Neutrophil (primary cell): ENCODE measurements around the gene VRTN.
"Not testable (repeated sequence)": the region's sequence is repeated elsewhere in the genome, so short reads cannot be mapped to it uniquely, and the experiment has no call there.

Experiments used
- H3K27ac ChIP-seq: fragments of 200-600 bp; sonication (generic); 2 replicates; pipeline ENCODE4 v1.5.1; 2016; ENCODE audit warnings: mild to moderate bottlenecking, moderate library complexity
- H3K27me3 ChIP-seq: fragments of 200-600 bp; sonication (generic); 2 replicates; pipeline ENCODE4 v1.6.0; 2016; ENCODE audit warnings: mild to moderate bottlenecking
- H3K36me3 ChIP-seq: fragments of 200-600 bp; sonication (generic); 2 replicates; pipeline ENCODE4 v1.5.1; 2017
- H3K4me1 ChIP-seq, 2 experiments: fragments of 200-600 bp in 1 of 2; sonication (generic) in 1 of 2; 1 replicate in 1 of 2; 2 replicates in 1 of 2; pipeline versions ENCODE4 v1.5.1 to v1.6.1; 2013 to 2016; ENCODE audit warnings: low read depth in 1 of 2, low read length in 1 of 2, mild to moderate bottlenecking in 1 of 2, moderate library complexity in 1 of 2; ENCODE audit not compliant: control insufficient read depth in 1 of 2, insufficient read depth in 1 of 2
- H3K4me3 ChIP-seq, 2 experiments: fragments of 200-600 bp in 1 of 2; sonication (generic) in 1 of 2; 1 replicate in 1 of 2; 2 replicates in 1 of 2; pipeline ENCODE4 v1.5.1; 2013 to 2016; ENCODE audit warnings: low read depth in 1 of 2, low read length in 1 of 2, mild to moderate bottlenecking in 1 of 2, moderate library complexity in 1 of 2
- H3K9me3 ChIP-seq: fragments of 200-600 bp; sonication (generic); 2 replicates; pipeline ENCODE4 v1.5.1; 2016
- TF ChIP-seq, protein P1 (sequence below): fragments of 200-600 bp; sonication (generic); IDR thresholded peaks from 2 replicates; pipeline ENCODE4 v1.5.1; 2016; ENCODE audit warnings: antibody characterized with exemption

The VRTN gene

DNA sequence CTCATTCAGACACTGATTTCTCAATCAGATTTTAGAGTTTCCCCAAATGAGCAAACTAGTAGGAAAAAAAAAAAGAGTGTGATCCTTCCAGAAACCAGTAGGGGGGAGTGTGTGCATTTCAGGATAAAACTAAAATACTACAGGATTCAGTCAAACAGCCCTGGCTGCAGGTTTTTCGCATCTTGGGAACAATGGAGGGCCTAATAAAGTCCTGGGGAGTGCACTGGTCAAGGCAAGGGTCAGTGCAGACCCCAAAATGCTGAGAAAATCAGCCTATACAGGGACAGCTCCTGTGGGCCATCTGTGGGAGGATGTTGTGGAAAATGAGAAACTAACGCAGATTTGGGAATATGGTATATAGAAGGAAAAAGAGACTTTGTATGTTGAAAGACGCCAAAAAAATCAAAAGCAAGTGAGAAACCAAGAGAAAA, 23.3 kb upstream of the VRTN start:
- H3K36me3 ChIP-seq = no peaks in the 10 kb centered on the region
- TF ChIP-seq, protein P1, sequence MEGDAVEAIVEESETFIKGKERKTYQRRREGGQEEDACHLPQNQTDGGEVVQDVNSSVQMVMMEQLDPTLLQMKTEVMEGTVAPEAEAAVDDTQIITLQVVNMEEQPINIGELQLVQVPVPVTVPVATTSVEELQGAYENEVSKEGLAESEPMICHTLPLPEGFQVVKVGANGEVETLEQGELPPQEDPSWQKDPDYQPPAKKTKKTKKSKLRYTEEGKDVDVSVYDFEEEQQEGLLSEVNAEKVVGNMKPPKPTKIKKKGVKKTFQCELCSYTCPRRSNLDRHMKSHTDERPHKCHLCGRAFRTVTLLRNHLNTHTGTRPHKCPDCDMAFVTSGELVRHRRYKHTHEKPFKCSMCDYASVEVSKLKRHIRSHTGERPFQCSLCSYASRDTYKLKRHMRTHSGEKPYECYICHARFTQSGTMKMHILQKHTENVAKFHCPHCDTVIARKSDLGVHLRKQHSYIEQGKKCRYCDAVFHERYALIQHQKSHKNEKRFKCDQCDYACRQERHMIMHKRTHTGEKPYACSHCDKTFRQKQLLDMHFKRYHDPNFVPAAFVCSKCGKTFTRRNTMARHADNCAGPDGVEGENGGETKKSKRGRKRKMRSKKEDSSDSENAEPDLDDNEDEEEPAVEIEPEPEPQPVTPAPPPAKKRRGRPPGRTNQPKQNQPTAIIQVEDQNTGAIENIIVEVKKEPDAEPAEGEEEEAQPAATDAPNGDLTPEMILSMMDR = no peak
- no peaks in the 10 kb centered on the region for H3K9me3 ChIP-seq
- no peak overlapping the region for H3K27ac ChIP-seq
- H3K4me3 ChIP-seq = no peak overlapping the region
- peaks cover 3% of the 10 kb centered on the region for H3K27me3 ChIP-seq
- no peaks in the 10 kb centered on the region for H3K4me1 ChIP-seq

DNA sequence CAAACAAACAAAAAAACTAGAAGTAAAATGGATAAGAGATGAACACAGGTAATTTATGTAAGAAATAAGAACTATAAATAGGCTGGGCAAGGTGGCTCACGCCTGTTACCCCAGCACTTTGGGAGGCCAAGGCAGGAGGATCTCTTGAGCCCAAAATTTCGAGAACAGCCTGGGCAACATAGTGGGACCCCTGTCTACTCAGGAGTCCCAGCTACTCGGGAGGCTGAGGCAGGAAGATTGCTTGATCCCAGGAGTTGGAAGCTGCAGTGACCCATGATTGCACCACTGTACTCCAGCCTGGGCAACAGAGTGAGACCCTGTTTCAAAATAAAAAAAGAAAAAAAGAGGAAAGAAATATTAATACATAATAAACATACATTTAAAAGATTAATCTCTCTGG, 22.8 kb upstream of the VRTN start:
- Histone ChIP-seq H3K36me3 (no peaks in the 10 kb centered on the region), H3K4me3 (no peak overlapping the region), H3K4me1 (no peaks in the 10 kb centered on the region), H3K27me3 (peaks cover 3% of the 10 kb centered on the region), H3K9me3 (no peaks in the 10 kb centered on the region), H3K27ac (no peak overlapping the region)
- TF ChIP-seq, protein P1 = no peak

DNA sequence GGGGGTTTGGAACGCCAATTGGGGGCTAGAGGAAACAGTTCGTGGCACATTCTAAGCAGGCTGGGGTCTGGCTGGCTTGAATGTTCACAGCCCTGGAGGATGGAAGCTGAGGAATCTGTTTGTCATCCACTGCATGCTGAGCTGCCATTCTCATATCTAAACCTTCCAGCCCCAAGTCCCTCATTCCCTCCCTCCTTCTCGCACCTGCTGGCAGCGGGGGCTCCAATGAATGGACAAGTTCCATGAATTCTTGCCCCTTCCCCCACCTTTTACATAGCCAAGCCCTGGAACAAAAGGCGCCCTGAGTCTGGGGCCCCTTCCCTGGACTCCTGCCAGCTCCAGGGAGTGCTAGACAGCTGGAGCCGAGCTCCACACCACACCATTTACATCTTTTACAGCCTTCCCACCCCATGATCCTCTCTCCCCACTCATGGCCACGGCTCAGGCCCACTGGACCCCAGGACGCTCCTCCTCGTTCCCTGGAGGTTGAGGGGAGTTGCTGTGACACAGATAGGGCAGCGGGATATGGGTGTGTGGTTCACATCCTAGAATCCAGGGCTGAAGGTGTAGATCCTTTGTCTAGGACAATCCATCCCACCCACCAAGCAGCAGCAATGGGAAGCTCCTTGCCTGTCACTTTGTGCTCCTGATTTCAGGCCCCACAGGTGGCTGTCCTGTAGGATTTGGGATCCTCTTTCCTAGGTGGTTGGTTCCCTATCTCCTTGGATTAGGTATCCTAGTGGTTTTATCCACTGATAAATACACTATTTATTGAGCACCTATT, 21.7 kb upstream of the VRTN start:
- TF ChIP-seq, protein P1 = no peak
- Histone ChIP-seq H3K4me1 (no peaks in the 10 kb centered on the region), H3K27ac (no peak overlapping the region), H3K9me3 (no peaks in the 10 kb centered on the region), H3K4me3 (no peak overlapping the region), H3K36me3 (no peaks in the 10 kb centered on the region), H3K27me3 (peaks cover 3% of the 10 kb centered on the region)

DNA sequence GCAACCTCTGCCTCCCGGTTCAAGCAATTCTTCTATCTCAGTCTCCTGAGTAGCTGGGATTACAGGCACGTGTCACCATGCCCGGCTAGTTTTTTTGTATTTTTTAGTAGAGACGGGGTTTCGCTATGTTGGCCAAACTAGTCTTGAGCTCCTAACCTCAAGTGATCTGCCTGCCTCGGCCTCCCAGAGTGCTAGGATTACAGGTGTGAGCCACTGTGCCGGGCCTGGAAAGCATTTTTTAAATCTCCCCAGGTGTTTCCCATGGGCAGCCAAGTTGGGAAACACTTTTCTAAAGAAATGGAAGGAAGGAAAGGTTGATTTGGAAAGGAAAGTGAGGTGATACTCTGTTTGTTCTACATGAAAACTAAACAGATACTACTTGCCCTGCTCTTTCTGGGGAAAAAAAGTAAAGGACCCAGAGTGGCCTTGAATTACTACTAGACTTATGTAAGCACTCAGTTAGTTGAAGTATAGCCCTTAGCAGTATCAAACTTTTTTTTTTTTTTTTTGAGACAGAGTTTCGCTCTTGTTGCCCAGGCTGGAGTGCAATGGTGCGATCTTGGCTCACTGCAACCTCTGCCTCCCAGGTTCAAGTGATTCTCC, 18.2 kb upstream of the VRTN start:
- H3K4me1 ChIP-seq, H3K9me3 ChIP-seq, H3K4me3 ChIP-seq, H3K27ac ChIP-seq, H3K27me3 ChIP-seq, H3K36me3 ChIP-seq: not testable (repeated sequence)

DNA sequence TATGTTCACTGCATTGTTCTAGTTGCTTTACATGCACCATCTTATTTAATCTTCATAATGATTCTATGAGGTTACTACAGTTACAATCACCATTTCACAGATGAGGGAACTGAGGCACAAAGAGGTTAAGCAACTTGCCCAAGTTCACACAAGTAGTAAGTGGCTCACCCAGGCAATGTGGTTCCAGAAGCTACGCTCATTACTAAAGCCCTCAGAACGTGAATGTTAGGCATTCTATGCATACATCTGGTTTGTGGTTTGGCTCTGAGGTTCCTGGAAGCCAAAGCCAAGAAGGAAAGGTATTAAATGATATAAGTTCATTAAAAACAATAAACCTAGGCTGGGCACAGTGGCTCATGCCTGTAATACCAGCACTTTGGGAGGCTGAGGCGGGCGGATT, 14.4 kb upstream of the VRTN start:
- H3K9me3 ChIP-seq = no peaks in the 10 kb centered on the region
- TF ChIP-seq, protein P1 = no peak
- no peak overlapping the region for H3K4me3 ChIP-seq
- H3K27me3 ChIP-seq = peaks cover 9% of the 10 kb centered on the region
- no peaks in the 10 kb centered on the region for H3K36me3 ChIP-seq
- H3K27ac ChIP-seq = no peak overlapping the region
- H3K4me1 ChIP-seq = no peaks in the 10 kb centered on the region

DNA sequence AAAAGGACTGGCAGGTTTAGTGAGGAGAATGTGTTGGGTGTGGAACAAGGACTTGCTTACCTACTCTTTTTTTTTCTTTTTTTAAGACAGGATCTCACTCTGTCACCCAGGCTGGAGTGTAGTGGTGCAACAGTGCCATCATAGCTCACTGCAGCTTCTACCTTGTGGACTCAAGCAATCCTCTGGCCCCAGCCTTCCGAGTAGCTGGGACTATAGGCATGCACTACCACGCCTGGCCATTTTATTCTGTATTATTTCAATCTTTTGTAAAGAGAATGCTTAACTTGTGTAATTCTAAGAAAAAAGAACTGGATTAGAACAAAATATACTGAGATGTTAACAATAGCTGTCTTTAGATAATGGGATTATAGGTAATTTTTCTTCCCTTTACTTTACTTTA, 1.9 kb upstream of the VRTN start:
- Histone ChIP-seq H3K27ac (no peak overlapping the region), H3K27me3 (peaks cover 9% of the 10 kb centered on the region), H3K4me3 (no peak overlapping the region)

More for the DNA sequence above, 1.9 kb upstream of the VRTN start:
- H3K9me3 ChIP-seq = no peaks in the 10 kb centered on the region
- H3K4me1 ChIP-seq = no peaks in the 10 kb centered on the region
- H3K36me3 ChIP-seq = no peaks in the 10 kb centered on the region
- TF ChIP-seq, protein P1 = no peak
